ENCODE measurements around the gene AGK.

Gene AGK

GRCh38 chr7:141702047-141702567 lies 150.9 kb downstream of the AGK start, which contains the start of gene DENND11:
DENND11 (minus strand) TSS chr7:141702166; CDS start chr7:141702153, 13 bp downstream.
- H3K4me3 ChIP-seq (ENCODE audit: low read depth, low read length), result peak within 1 kb of the TSS; percentile 59
- DNase-seq (ENCODE audit: low read depth), result no peak
- no peak for TF ChIP-seq CTCF (IDR thresholded peaks at IDR 0.05; ENCODE audit: low read depth, low read length, missing control alignments)
- in situ Hi-C loops (cut with HindIII; ENCODE audit: low sequenced_read_pairs), result no loop called here

GRCh38 chr7:141702892-141703291 lies 151.7 kb downstream of the AGK start:
- in situ Hi-C loops (cut with HindIII; ENCODE audit: low sequenced_read_pairs), result no loop called here
- TF ChIP-seq CTCF (IDR thresholded peaks at IDR 0.05; ENCODE audit: low read depth, low read length, missing control alignments), result no peak

GRCh38 chr7:141704112-141704511 lies 152.9 kb downstream of the AGK start:
- DNase-seq (ENCODE audit: low read depth), result no peak
- in situ Hi-C loops (cut with HindIII; ENCODE audit: low sequenced_read_pairs), result no loop called here
- no peak for TF ChIP-seq CTCF (IDR thresholded peaks at IDR 0.05; ENCODE audit: low read depth, low read length, missing control alignments)
- no peak overlapping the region for H3K4me3 ChIP-seq (ENCODE audit: low read depth, low read length)

More at GRCh38 chr7:141702892-141703291, 151.7 kb downstream of the AGK start:
- no peak for DNase-seq (ENCODE audit: low read depth)
- H3K4me3 ChIP-seq (ENCODE audit: low read depth, low read length), result no peak overlapping the region

- in situ Hi-C loops (cut with HindIII; ENCODE audit: low sequenced_read_pairs), result no loop called here
- no peak for DNase-seq (ENCODE audit: low read depth)
- H3K4me3 ChIP-seq (ENCODE audit: low read depth, low read length), result no peak overlapping the region
- no peak for TF ChIP-seq CTCF (IDR thresholded peaks at IDR 0.05; ENCODE audit: low read depth, low read length, missing control alignments)
Measured at GRCh38 chr7:141704741-141705140, 153.5 kb downstream of the AGK start.

Measured in astrocyte of the cerebellum (primary cell).